CD4-positive, alpha-beta T cell treated with Interleukin-1 beta for 1 hour (primary cell): Measurements from ENCODE around the gene INAFM1.
"Not testable (repeated sequence)": the region's sequence is repeated elsewhere in the genome, so short reads cannot be mapped to it uniquely, and the experiment has no call there.

Experiments used
- DNase-seq, 2 donors: peaks; one replicate each; pipeline ENCODE4 v3.0.0-alpha.2; 2020 to 2022

INAFM1 gene

DNA sequence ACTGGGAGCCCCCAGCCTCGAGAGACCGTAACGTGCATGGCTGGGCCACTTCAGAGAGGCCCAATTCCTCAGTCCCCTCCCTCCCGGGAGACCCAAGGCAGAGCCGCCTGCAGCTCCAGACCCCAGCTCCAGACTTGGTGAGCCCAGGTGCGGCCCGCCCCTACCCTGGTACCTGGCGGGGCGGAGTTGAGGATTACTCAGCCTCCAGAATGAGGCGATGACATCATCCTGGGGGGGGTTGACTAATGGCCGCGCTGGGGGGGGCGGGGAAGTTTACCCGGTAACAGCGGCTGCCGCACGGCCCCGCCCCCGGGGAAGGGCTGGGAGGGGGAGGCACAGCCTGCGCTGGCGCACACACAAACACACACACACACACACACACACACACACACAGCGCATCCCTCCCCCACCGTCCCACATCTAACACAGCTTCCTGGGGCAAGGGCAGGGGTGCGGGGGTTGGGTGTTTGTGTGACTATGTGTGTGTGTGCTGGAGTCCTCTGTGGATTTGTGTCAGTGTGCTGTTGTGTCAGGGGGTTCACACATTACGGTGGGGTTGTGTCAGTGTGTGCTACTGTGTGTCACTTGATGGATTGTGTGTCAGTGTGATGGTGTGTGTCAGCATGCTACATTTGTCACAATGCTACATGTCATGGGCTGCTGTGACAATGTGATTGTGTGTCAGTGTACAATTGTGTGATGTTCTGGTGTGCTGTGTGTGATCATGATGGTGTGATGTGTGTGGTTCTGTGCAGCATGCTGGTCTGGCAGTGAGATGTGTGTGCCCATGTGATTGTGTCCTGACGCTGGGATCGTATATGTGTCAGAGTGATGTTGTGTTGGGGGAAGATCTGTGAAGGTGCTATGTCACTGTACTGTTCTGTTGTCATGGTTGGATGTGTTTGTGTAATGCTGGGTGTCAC lies 33.4 kb upstream of the INAFM1 start:
- peak; percentile 92 to 93 for DNase-seq

DNA sequence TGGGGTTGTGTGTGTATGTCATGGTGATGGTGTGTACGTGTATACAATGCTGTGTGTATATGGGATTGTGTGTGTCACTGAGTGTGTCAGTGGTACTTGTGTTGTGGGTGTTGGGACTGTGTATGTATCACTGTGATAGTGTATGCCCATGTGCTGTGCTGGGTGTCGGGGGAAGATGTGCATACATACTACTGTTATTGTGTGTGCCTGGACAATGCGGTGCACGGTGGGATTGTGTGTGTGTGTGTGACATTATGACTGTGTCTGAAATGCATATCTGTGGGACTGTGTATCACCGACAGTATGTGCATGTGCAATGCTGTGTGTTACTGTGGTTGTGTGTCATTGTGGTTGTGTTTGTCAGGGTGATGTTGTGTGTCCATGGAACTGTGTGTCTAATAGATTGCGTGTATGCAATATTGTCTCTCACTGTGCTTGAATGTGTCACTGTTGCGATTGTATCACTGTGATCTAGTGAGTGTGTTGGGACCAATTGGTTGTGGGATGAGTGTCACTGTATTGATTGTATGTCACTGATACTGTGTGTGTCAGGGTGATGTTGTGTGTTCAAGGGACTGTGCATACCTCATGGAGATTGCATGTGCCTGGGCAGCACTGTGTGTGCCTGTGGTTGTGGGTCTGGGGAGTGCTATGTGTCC lies 32.6 kb upstream of the INAFM1 start:
- no peak for DNase-seq

DNA sequence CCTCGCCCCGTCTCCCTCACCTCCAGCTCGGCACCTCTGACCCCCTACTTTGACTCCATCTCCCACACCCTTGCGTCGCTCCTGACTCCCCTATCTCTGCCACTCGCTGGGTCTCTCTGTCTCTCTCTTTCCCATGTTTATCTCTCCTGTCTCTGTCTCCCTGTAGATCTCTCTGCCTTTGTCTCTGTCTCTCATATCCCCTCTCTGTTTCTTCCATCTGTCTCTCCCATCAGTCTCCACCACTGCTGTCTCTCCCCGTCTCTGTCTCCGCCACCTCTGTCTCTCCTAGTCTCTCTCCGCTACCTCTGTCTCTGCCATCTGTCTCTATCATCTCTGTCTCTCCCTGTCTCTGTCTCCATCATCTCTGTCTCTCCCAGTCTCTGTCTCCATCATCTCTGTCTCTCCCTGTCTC lies 31.3 kb upstream of the INAFM1 start:
- DNase-seq = no peak

DNA sequence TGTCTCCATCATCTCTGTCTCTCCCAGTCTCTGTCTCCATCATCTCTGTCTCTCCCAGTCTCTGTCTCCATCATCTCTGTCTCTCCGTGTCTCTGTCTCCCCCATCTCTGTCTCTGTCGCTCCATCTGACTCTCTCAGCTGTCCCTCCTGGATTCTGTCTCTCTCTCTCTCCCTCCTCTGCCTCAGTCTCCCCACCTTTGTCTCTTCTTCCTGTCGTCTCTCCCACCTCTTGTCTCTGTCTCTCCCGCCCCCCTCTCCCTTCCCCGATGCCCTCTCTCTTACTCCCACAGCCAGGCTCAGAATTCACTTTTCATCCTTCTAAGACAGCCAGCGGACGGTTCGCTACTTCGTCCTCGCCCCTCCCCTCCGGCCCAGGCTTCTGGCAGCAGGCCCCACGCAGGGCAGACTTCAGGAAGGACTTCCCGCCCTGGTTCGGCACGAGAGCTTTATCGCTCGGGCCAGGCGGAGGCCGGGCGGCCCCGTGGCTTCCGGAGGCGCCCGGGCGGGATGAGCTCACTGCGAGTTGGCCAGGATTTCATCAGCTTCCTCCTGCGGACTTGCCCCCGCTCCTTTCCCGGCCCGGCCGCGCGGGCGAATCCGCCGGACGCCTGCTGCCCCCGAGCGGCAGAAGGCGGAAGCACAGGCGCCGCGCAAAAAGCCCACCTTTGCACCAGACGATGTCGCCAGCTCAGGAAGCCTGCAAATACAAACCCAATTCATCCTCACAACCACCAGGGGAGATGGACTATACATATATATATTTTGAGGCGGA lies 30.7 kb upstream of the INAFM1 start:
- peak; percentile 93 for DNase-seq

DNA sequence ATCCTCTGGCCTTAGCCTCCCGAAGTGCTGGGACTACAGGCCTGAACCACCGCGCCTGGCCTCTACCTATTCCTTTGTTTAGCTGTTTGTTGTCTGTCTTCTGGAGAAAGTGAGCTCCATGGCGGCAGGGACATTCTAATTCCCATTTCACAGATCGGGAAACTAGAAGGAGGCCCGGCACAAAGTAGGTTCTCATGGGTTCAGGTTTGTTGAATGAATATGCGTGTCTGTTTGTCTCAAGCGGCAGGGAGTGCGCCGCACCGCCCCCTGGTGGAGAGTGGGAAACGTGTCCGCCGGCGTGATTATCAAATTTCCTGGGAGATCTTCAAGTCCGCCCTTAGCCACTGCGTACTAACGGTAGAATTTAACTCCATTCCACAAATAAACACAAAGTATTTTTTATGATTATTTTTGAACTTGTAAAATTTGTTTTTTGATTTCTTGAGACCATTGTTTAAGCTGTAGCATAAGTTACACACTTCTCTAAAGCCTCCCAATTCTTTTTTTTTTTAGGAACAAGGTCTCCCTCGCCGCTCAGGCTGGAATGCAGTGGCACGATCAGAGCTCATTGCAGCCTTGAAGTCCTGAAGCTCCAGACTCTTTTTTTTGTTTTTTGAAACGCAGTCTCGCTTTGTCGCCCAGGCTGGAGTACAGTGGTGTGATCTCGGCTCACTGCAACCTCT lies 27.2 kb upstream of the INAFM1 start:
- DNase-seq = peak; percentile 72 to 84

DNA sequence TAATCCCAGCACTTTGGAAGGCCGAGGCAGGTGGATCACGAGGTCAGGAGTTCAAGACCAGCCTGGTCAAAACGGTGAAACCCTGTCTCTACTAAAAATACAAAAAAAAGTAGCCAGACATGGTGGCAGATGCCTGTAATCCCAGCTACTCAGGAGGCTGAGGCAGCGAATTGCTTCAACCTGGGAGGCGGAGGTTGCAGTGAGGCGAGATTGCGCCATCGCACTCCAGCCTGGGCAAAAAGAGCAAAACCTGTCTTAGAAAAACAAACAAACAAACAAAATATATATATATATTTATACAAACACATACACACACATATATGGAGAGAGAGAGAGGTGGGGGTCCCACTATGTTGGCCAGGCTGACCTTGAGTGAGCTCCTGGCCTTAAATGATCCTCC lies 21.7 kb upstream of the INAFM1 start:
- not testable (repeated sequence) for DNase-seq

DNA sequence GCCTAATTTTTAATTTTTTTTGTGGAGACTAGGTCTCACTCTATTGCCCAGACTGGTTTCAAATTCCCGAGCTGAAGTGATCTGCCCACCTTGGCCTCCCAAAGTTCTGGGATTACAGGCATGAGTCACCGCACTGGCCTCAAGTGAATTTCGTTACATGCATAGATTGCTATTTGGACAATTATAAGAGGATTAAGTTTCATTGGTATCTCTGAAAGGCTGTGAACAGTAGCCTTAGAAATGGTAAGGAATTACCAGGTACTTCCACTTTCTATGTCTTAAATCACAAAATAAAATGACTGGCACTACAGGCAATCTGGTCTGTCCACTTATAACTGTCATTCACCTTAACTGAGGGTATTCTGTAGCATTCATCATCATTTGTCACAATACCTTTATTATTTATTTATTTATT lies 21.2 kb upstream of the INAFM1 start:
- DNase-seq = no peak

DNA sequence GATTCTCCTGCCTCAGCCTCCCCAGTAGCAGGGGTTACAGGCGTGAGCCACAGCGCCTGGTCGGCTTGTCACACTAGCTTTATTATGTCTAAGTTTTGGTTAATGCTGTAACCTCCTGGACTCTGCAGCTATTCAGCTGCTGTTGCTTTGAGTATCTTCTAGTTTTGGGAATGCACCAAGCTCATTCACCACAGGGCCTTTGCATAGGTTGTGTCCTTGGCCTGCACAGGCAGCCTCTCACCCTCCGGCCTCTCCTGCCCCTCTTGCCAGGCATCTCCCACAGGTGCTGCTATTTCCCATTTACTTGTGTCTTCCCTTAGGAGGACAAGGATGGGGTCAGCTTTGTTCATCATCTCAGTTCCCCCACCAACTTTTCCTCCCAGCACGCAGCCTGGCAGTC lies 20.7 kb upstream of the INAFM1 start:
- no peak for DNase-seq

DNA sequence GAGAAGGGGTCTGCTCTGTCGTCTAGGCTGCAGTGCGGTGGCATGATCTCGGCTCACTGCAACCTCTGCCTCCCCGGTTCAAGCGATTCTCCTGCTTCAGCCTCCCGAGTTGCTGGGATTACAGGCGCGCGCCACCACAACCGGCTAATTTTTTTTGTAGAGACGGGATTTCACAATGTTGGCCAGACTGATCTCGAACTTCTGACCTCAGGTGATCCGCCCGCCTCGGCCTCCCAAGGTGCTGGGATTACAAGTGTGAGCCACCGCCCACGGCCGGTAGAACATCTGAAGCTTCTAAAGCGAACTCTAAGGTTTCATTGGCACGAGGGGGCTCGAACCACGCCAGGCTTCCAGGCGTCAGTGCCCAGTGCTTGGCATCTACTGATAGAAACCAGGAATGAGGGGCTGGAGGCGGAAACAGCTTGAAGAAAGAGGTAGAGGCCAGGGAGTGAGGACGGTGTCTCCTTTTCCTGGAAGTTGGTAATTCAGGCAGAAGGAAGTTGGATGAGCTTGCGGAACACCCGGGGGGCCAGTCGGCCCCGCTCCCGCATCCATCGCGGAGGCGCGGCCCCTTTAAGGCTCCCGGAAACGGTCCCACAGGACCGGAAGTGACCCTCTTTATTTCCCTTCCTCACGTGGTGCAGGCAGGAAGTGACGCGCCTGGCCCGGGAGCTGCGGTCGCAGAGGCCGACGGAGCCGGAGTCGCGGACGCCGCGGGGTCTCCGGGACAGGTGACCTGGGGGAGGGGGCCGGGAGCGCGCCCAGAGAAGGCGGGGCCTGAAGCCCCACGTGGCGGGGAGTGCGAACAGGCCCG lies 18.6 kb upstream of the INAFM1 start, which contains the start of gene CCDC9:
Gene CCDC9 (plus strand): TSS at position 647 of the 814 bp plus-strand sequence. CDS start 1,876 bp downstream, outside the sequence.
- DNase-seq = peak; percentile 95 to 96

DNA sequence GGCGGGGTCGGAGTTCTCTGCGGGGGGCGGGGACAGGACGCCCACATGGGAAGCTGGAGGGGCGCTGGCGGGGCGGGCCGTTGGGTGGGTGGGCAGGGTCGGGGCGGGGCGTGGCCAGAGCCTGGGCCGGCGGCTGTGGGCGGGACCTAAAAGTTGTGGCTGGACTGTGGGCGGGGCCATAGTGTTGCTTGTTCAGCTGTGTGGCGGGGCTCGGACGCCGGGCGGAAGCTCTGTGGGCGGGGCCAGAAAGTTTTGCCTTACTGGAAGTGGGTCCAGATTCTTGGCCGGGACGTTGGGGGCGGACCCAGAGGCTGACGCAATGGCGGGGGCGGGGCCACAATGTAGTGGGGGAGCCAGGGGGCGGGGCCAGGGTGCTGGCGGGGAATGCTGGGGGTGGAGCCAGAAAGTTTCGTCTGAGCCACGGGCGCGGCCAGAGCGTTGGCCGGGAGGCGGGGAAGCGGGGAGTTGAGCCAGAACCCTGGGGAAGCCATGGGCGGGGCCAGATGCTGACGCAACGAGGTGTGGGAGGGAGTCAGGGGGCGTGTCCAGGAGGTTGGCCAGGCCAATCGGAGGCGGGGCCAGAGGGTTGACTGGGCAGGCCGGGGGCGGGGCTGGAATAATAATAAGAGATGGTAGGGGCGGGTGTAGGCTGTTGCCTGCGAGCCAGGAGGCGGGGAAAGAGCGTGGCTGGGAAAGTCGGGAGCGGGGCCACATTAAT lies 17.8 kb upstream of the INAFM1 start:
- DNase-seq = peak; percentile 99

DNA sequence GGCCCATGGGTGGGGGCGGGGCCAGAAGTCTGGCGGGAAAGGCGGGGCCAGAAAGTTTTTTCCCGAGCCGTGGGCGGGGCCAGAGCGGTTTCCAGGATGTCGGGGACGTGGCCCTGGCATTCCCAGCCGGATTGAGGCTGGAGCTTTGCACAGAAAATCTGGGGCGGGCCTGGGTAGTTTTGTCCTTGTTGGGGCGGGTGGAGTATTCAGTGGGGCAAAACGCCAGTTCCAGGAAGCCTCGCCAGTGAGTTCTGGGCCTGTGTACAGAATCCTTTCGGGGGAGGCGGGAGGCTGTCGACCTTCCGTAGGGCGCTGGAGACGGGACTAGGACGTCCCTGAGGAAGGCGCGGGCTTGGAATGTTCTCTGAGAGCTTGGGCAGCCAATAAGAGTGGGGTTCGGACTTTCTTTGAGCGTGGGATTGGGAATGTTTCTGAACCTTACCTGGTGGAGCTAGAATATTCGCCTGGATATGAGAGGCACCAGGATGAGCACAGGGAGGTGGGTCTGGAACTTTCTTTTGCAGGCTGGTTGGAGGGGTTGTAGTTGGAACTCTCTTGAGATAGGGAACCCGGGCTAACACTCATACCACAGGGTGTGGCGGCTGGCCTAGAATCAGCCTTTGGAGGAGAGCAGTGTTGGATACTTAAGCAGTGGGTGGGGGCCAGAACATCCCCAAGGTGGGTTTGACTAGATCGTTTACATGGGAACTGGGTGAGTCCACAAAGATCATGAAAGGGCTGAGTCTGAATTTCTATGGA lies 17.1 kb upstream of the INAFM1 start:
- DNase-seq = no peak

DNA sequence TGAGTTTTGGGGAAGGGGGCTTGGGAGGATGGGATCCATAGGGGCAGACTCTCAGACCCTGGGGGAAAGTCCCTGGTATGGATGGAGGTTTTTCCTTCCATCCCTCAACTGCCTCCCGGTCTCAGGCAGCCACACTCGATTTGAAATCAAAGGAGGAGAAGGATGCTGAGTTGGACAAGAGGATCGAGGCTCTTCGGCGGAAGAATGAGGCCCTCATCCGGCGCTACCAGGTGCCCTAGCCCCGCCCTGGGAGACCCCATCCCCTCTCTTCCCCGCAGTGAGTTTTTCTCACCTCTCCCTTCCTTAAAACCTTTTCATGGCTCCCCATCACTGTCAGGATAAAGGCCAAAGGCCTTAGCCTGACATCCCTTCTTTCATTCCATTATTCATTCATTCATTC lies 16.3 kb upstream of the INAFM1 start:
- DNase-seq = no peak

DNA sequence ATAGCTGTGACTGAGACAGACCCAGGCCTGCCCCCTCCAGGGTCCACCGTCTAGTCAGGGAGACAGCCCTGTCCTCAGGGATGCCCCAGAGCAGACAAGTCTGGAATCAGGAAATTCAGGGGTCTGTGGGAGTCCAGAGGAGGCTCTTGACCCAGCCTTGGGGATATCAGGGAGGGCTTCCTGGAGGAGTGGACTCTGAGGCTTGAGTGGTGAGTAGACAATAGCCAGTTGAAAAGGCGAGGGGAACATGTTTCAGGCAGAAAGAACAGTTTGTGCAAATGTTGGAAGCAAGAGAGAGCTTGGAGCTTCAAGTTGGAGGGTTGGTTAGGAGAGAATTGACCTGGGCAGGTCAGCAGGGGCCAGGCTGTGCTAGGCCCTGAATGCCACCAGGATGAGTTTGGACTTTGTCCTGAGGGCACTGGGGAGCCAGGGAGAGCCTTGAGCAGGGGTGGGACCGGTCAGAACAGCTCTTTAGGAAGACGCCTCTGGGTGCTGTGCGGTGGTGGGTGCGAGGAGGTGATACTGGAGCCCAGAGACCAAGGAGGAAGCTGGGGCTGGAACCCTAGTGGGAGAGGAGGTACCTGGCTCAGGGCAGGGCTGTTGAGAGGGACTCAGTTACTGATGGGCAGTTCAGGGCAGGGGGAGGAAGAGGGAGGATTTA lies 15.7 kb upstream of the INAFM1 start:
- no peak for DNase-seq

DNA sequence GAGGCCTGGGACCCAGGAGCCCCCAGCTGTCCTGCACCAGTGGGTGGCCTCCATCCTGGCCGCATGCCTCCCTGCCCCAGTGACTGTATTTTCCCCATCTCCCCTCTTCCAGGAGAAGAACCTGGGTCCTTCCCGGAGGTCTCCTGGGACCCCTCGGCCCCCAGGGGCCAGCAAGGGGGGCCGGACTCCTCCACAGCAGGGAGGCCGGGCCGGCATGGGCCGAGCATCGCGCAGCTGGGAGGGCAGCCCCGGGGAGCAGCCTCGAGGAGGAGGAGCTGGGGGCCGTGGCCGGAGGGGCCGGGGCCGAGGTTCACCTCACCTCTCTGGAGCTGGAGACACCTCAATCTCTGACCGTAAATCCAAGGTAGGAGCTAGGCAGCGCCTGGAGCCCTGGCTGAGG lies 14.2 kb upstream of the INAFM1 start:
- DNase-seq = no peak

DNA sequence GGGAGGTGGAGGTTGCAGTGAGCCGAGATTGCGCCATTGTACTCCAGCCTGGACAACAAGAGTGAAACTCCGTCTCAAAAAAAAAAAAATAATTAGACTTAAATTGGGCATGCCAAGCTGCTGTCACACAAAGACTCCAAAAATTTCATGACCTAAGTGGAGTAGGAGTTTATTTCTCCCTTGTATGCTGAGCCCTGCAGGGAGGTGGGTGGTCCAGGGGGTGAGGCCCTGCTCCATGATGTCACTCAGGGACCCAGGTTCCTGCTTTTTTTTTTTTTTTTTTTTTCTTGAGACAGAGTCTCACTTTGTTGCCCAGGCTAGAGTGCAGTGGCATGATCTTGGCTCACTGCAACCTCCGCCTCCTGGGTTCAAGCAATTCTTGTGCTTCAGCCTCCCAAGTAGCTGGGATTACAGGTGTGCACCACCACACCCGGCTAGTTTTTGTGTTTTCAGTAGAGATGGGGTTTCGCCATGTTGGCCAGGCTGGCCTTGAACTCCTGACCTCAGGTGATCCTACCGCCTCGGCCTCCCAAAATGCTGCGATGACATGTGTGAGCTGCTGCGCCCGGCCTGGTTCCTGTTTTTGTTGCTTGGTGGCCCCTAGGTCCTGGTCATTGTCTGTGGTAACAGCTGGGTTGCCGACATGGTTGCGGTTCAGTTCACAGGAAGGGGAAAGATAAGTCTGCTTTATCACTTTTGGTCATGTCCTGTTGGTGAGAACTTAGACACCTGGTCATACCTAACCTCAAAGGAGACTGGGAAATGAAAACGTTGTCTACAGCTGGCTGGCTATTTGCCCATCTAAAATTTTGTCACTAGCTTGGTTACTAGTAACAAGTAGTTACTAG lies 12.5 kb upstream of the INAFM1 start:
- peak in 1 of 2 donors; percentile 63 for DNase-seq

DNA sequence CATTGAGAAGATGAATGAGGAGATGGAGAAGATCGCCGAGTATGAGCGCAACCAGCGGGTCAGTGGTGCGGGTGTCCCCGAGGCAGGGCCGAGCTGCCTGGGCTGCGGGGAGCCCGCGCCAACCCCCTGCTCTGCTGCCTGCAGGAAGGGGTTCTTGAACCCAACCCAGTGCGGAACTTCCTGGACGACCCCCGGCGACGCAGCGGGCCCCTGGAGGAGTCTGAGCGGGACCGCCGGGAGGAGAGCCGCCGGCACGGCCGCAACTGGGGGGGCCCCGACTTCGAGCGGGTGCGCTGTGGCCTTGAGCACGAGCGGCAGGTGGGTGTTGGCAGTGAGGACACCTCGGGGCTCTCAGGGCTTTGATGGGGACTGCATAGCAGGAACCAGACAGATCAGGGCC lies 10.1 kb upstream of the INAFM1 start:
- DNase-seq = no peak

DNA sequence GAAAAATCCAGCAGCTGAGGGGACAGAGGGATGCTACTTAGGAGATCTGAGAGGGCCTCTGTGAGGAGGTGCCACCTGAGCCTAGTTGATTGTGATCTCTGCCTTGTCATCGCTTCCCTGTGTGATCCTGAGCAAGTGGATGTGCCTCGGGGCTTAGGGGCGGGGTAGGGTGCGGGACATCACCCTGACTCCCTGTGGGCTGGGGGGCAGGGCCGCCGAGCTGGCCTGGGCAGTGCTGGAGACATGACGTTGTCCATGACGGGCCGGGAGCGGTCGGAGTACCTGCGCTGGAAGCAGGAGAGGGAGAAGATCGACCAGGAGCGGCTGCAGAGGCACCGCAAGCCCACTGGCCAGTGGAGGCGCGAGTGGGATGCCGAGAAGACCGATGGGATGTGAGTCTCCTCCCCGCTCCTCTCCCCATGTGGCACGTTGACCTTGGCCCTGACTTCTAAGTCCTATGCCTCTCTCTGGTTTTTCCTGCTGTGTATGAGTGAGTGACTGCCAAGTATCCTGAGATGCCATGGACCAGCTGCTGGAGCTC lies 8.2 kb upstream of the INAFM1 start:
- no peak for DNase-seq

DNA sequence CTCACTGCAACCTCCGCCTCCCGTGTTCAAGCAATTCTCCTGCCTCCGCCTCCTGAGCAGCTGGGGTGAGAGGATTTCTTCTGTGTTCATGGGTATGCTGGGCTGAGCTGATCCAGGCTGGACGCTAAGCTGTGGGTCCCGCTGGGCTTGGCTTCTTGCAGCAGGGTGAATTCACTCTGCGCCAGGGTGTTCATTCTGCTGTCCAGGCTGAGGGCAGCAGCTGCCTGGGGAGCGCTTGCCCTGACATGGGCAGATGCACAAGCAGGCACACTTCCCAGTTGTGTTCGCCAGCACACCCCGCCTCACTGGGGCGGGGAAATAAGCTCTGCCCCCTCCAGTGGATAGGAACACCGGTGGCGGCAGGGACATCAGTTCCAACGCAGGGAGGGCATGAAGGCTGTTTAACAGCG lies 7.3 kb upstream of the INAFM1 start:
- no peak for DNase-seq
